Measurements from ENCODE around the gene ZNF101. TPM values are rescaled to one million over a fixed set of nuclear protein-coding genes. Genes with fewer than 3 reads are reported as not detected.

ZNF101 gene
- total RNA-seq, 1 donor from 2014 or later = 29.5 TPM

GRCh38 chr19:19630426-19630825, 38.2 kb upstream of the ZNF101 start:
- no peaks in the 10 kb centered on the region for H3K9me3 Mint-ChIP-seq
- peaks cover 3% of the 10 kb centered on the region for H3F3A ChIP-seq (ENCODE audit: low read depth)
- no peak for TF ChIP-seq EZH2phosphoT487 (IDR thresholded peaks at IDR 0.05)
- TF ChIP-seq EZH2 (IDR thresholded peaks at IDR 0.05) = no peak
- TF ChIP-seq CTCF (IDR thresholded peaks at IDR 0.05) = no peak
- no peak overlapping the region for H3K4me3 Mint-ChIP-seq
- no peaks in the 10 kb centered on the region for H3K27me3 ChIP-seq
- peaks cover 12% of the 10 kb centered on the region for H4K20me1 ChIP-seq (ENCODE audit: low read depth)
- H3K9me3 ChIP-seq (ENCODE audit: low read depth) = no peaks in the 10 kb centered on the region
- peaks cover 19% of the 10 kb centered on the region for H3K79me2 ChIP-seq (ENCODE audit: low read depth)
- H3K27me3 Mint-ChIP-seq (ENCODE audit: insufficient read depth, low read depth) = peaks cover 10% of the 10 kb centered on the region
- H3K36me3 ChIP-seq = no peaks in the 10 kb centered on the region
- no peak overlapping the region for H3K27ac ChIP-seq
- no peak overlapping the region for H3K27ac Mint-ChIP-seq
- H2AFZ ChIP-seq (replicated peaks) = no peak overlapping the region
- peaks cover 15% of the 10 kb centered on the region for H3K4me1 Mint-ChIP-seq
- no peak overlapping the region for H3K4me3 ChIP-seq
- no peak overlapping the region for H3K9ac ChIP-seq
- H3K4me2 ChIP-seq = no peak overlapping the region
- no peak for DNase-seq (ENCODE audit: low spot score)
- H3K36me3 Mint-ChIP-seq = peaks cover 19% of the 10 kb centered on the region
- H3K4me1 ChIP-seq = peaks cover 7% of the 10 kb centered on the region

DNA sequence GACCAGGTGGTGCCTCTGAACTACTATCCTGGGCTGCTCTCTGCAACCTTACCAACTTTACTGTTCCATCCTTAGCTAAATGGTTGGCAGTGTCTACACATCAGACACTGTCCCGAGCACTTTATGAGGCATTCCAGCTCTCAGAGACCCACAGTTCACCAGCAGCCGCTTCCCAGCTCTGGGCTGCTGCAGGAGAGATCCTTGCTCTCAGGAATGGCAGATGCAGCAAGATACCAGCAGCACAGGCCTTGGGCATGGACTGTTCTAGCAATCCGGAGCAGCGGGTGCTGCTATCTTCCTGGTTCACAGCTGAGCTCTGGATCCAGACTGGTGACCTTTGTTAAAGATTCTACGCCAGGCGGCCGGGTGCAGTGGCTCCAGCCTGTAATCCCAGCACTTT, 37.3 kb upstream of the ZNF101 start:
- Histone ChIP-seq H2AFZ (replicated peaks) (no peak overlapping the region), H3K4me1 (peaks cover 2% of the 10 kb centered on the region), H3K27ac (no peak overlapping the region), H3F3A (ENCODE audit: low read depth) (peaks cover 3% of the 10 kb centered on the region), H3K36me3 (no peaks in the 10 kb centered on the region), H3K27me3 (no peaks in the 10 kb centered on the region), H3K9me3 (ENCODE audit: low read depth) (no peaks in the 10 kb centered on the region), H3K4me3 (no peak overlapping the region), H4K20me1 (ENCODE audit: low read depth) (peaks cover 5% of the 10 kb centered on the region), H3K79me2 (ENCODE audit: low read depth) (peaks cover 16% of the 10 kb centered on the region), H3K4me2 (no peak overlapping the region), H3K9ac (no peak overlapping the region)
- TF ChIP-seq CTCF (IDR thresholded peaks at IDR 0.05) = no peak
- TF ChIP-seq EZH2 (IDR thresholded peaks at IDR 0.05) = no peak
- TF ChIP-seq EZH2phosphoT487 (IDR thresholded peaks at IDR 0.05) = no peak
- H3K27me3 Mint-ChIP-seq (ENCODE audit: insufficient read depth, low read depth) = peaks cover 10% of the 10 kb centered on the region
- peaks cover 18% of the 10 kb centered on the region for H3K36me3 Mint-ChIP-seq
- DNase-seq (ENCODE audit: low spot score) = no peak
- H3K4me3 Mint-ChIP-seq = no peak overlapping the region
- peaks cover 11% of the 10 kb centered on the region for H3K4me1 Mint-ChIP-seq
- no peaks in the 10 kb centered on the region for H3K9me3 Mint-ChIP-seq
- H3K27ac Mint-ChIP-seq = no peak overlapping the region

DNA sequence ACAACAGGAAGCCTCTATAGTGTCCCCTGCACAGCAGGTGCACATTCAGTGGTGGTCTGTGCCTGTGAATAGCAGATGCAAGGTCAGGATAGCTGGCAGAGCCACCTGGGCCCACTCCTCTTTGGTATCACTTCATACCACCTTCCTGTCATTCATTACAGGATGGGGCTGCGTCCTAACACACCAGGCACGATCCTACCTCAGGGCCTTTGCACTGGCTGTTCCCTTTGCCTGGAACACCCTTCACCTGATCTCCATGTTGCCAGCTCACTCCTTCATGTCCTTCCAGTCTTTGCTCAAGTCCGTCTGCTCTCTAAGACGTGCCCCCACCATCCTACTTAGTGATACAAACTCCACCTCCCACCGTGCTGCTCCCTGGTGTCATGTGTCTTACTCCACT, 36.0 kb upstream of the ZNF101 start:
- Mint-ChIP-seq H3K36me3 (peaks cover 18% of the 10 kb centered on the region), H3K4me1 (peaks cover 2% of the 10 kb centered on the region), H3K4me3 (no peak overlapping the region), H3K27me3 (ENCODE audit: insufficient read depth, low read depth) (peaks cover 4% of the 10 kb centered on the region), H3K9me3 (no peaks in the 10 kb centered on the region), H3K27ac (no peak overlapping the region)
- DNase-seq (ENCODE audit: low spot score) = no peak
- Histone ChIP-seq H3K4me3 (no peak overlapping the region), H3K36me3 (no peaks in the 10 kb centered on the region), H3K9me3 (ENCODE audit: low read depth) (no peaks in the 10 kb centered on the region), H2AFZ (replicated peaks) (no peak overlapping the region), H3K27me3 (no peaks in the 10 kb centered on the region), H4K20me1 (ENCODE audit: low read depth) (no peaks in the 10 kb centered on the region), H3K27ac (no peak overlapping the region), H3F3A (ENCODE audit: low read depth) (peaks cover 3% of the 10 kb centered on the region), H3K4me1 (no peaks in the 10 kb centered on the region), H3K79me2 (ENCODE audit: low read depth) (peaks cover 3% of the 10 kb centered on the region), H3K9ac (no peak overlapping the region), H3K4me2 (no peak overlapping the region)
- no peak for TF ChIP-seq EZH2 (IDR thresholded peaks at IDR 0.05)
- no peak for TF ChIP-seq CTCF (IDR thresholded peaks at IDR 0.05)

Measured in neural progenitor cell (in vitro differentiated cells).